GM19463 (cell line): ENCODE results near the gene RFT1.
A peak's percentile ranks its signal among the peaks of the same experiment; 100 is the strongest.

Experiments
- ATAC-seq: cut with Tn5 transposase; IDR thresholded peaks from one replicate; pipeline ENCODE4 v1.9.1; 2021; ENCODE audit warnings: mild to moderate bottlenecking, moderate library complexity; ENCODE audit not compliant: unreplicated experiment

RFT1 gene, protein sequence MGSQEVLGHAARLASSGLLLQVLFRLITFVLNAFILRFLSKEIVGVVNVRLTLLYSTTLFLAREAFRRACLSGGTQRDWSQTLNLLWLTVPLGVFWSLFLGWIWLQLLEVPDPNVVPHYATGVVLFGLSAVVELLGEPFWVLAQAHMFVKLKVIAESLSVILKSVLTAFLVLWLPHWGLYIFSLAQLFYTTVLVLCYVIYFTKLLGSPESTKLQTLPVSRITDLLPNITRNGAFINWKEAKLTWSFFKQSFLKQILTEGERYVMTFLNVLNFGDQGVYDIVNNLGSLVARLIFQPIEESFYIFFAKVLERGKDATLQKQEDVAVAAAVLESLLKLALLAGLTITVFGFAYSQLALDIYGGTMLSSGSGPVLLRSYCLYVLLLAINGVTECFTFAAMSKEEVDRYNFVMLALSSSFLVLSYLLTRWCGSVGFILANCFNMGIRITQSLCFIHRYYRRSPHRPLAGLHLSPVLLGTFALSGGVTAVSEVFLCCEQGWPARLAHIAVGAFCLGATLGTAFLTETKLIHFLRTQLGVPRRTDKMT

DNA sequence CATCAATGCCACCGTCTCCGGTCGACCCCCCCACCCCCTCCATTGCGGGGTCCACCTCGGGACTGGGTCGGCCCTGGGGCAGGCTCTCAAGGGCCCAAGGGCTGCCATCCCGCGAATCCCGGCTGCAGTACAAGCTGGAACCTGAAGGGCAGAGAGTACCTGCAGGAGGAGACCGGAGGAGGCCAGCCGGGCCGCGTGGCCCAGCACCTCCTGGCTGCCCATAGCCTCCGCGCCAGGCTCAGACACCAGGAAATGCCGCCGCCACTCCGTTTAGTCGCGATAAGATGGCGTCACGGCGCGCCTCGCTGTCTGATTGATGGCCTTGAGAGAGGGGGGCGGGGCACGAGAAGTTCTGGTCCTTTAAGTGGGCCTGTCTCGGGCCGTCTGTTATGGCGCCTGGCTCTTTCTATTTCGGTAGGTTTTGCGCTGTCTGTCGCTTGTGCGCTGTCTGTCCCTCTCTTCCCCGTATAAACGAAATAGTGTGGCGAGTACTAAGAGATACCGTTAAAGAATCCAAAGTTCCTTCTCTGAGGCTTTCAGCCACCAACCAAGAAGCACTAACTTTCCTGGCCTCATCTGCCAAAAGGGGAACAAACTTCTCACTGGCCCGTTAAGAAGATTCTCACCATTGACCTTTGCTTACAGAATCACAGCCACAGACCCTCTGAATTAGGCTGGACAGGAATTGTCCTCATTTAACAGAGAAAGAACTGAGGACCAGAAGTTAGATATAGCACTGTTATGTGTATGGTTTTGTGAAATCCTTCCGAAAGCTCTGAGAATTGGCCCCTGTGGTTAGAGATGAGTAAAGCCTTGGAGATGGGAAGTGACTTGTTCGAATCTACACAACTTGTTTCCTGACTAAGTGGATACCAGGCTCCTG lies at the start of gene RFT1:
Gene RFT1 (minus strand): TSS at position 257 of the 883 bp plus-strand sequence. CDS start 35 bp downstream, at position 222.
- peak; percentile 77 for ATAC-seq

DNA sequence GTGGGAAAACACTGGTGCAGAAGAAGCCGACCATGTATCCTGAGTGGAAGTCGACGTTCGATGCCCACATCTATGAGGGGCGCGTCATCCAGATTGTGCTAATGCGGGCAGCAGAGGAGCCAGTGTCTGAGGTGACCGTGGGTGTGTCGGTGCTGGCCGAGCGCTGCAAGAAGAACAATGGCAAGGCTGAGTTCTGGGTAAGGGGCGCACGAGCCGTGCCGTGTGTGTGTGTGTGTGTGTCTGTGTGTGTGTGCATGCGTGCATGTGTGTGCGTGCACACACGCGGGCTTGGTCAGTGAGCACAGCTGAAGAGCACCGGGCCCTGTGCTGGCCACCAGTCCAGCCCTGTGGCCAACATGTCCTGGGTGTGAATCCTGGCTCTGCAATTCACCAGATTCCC lies 49.3 kb upstream of the RFT1 start:
- no peak for ATAC-seq

DNA sequence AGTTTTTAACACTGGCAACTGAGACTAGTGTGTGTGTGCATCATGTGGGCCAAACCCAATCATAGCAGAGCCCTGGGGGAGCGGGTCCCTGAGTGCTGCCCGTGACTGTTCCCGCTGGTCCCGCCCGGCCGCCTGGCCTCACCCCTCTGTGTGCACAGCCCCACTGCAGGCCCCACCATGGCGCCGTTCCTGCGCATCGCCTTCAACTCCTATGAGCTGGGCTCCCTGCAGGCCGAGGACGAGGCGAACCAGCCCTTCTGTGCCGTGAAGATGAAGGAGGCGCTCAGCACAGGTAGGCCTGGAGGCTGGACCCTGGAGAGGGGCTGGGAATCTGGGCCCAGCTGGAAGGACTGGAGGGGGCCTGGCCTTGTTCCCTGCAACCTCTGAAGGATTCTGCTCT lies 48.0 kb upstream of the RFT1 start:
- no peak for ATAC-seq

DNA sequence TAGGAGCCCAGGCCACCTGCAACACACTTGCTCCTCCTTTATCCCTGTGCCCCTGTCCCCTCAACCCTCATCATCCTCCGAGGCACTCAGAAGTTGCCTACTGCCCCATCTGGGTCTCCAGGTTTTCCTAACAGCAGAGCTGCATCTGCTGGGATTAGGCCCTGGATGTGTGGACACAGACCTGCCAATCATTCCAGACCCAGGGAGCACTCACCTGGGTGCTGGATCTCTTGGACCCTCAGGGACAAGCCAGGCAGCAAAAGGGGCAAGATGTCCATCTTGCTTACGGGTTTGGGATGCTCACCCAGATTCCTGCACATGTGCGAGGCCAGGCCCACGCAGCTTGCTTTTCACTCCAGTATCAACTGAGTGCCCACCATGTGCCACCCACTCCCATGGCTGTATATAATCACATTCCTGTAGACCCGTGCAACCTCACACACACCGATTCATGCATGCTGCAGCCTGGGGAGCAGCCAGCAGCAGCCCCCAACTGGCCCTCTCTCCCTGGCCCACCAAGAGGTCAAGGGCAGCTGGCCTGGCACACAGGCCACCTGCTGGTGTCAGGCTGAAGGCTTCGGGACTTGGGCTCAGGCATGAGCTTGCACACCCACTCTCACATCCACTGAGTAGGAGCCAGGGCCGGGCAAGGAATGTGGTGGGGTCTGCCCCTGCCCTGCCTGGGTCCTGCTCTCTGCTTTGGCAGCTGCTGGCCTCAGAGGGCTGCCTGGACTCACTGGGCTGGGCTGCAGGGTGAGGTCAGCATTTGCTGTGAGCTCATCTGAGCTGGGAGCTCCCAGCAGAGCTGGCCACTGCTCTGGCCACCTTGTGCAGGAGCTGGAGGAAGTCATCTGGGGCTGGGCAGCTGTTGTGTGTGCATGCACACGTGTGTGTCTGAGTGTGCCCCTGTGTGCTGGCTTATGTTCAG lies 45.6 kb upstream of the RFT1 start:
- ATAC-seq, result no peak

DNA sequence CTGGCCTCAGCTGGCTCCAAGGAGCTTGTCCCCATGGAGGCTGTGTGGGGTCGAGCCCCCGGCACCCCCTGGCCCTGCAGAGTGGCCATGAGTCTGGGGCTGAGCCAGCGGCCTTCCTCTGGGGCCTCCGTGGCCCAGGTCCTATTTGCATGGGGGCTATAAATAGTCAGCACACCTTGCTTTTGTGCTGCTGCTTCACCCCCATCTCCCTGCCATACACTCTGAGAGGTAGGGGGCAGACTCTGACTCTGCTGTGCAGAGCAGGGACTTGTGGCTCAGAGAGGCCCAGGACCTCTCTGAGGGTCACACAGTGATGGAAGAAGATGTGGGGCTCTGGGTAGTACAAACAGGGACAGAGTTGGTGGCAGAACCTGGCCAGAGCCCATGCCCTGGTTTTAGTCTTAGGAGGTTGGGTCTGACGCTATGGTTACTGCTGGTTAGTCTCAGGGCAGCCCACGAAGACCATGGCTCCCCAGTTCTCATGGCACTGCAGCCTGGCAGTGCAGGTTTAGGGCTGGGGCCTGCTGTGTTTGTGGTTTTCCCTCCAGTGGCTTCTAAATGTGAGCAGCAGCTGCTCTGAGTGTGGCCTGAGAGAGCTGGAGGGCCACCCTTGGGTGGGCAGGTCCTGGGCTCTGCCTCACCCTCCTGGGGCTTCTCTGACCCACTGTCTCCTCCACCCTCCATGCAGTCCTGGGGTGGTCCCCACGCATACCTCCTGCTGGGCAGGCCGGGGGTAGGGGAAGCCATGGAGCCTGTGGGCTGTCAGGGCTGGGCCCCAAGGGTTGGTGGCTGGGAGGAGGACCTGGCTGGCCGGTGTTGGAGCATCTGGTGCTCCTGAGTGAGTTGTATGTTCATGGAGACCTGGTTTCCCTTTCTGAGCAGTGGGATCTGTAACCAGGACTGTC lies 44.4 kb upstream of the RFT1 start:
- ATAC-seq, result no peak

DNA sequence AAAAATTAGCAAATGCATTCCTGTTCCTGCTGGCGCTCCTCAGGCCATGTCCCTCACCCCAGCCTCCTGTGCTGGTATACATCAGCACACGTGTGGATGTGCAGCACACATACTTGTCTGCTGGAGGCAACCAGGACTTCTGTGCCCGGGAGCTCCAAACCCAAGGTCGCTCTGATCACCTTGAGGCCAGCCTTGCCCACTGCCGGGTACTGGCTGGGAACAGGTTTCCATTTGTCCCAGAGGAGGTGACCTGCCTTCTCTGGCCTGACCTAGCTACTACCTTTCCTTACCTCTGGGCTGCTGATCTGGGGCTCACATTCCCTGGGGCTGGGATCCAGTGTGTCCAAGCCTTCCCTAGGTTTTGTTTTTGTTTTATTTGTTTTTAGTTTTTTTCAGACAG lies 42.9 kb upstream of the RFT1 start:
- no peak for ATAC-seq

DNA sequence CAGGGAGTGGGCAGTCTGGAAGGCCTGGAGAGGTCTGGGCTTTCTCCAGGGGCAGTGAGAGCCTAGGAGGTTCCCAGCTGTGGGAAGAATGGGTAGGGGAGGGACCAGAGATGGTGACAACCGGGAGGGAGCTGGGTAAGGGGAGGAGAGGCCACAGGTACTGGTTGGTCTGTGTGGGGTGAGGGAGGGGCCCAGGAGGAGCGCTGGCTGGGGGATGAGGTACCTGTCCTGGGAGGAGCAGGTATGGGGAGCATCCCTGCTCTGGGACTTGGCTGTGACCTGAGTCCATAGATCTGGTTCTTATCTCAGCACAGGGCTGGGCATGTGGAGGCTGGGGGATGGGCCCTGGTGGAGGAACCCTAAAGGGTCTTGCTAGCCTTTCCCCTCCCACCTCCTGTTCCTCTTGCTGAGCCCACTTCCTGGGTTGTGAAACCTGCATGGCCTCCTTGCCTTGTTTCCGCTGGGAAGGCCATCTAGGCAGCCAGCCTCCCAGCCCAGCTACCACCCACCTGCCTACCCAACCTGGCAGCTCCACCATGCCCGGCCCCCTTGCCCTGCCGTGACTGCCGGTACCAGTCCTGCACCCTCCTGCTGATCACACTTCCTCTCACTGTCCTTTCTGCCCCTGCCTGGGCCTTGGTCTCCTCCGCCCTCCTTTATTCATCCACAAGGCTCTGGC lies 41.7 kb upstream of the RFT1 start:
- no peak for ATAC-seq

DNA sequence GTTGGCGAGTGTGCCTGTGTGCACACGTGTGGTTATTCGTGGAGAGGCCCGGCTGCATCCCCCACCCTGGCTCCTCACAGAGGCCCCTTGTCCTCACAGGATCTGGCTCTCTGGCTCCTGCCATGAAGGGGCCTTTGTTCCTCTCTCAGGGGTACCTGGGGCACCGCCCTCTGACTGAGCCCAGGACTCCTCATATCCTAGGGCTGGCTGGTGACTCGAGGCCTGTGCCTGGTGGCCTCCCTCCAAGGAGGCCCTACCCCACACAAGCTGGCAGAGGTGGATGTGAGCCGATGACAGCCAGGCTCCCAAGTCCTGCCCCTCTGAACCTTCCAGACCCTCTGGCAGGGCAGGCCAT lies 40.8 kb upstream of the RFT1 start:
- no peak for ATAC-seq

DNA sequence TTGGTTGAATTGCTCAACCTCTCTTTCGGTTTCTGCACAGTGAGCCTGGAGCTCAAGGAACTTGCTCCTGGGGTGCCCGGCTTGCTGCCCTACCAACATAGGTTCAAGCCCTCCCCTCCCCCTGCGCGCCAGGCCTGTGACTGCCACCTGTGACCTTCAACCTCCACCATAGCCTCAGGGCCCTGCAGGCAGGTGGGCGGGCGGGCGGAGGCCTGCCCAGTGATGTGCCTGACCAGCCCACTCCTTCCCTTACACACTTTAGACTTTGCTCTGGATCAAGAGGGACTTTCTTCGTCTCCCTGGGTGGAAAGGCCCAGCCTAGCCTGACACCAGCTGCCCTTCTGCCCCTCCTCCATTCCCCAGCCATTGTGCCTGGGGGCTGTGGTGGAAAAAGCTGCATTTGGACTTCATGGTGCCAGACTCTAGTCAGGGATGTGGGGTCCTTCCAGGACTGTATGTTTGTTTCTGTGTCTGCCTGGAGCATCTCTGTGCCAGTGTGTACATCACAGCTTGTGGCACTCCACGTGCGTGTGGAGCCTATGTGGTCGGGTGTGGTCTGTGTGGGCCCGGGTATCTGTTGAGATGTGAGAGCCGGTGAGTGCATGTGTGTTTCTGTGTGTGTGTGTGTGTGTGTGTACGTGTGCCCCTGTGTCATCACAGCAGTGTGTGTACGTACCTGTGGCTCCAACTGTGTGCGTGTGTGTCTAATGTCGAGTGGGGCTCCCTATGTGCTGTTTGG lies 40.3 kb upstream of the RFT1 start:
- ATAC-seq, result peak; percentile 55

DNA sequence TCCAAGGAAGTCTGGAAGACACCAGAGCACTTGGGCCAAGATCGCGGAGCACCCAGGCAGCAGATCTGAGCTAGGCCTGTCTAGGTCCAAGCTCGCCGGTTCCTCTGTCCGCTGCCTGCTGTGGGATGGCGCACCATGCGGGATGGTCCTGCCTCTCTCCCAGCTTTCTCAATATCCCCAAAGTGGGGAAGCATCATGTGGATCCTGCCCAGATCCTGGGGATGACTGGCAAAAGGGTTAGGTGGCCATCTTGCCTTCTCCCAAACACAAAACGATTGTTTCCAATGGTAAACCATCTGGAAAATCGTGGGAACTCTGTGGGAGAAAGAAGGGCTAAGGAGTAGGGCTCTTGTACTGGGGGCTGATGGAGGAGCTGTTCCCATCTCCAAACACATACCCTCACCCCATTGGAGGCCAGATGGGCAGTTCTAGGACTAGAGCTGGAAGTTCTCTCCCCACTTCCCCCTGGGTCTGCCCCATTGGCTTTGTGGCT lies 39.6 kb upstream of the RFT1 start:
- ATAC-seq, result no peak

DNA sequence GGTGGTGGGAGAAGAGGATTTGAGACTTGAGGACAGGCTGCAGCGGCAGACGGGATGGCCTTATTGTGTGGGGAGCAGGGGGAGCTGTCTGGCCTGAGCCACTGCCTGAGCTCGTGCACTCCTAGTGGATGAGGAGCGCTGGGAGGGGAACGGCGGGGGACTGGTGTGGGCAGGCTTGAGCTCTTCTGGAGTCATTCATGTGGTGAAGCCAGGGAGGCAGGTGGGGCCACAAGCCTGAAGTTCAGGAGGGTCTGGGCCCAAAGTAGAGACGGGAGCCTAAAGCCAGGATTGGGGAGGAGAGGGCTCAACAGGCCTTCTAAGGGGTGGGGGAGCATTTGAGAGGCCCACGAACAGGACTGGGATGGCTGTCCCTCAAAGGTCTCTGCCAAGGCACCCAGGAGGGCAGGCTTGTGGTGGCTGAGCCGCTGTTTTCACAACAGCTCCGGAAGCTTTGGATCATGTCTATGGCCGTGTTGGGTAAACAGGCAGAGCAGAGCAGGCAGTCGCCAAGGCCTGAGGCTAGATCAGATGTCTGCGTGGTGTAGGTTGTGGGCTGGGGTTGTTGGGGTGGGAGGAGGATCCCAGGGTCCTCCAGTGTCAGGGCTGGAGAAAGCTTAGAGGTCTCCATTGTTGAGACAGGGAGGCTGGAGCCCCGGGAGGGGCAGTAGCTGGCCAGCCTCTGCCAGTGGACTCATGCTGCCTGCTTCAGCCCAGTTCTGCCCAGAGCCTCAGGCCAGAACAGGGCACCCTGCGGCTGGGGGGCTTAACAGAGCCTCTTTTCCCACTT lies 39.0 kb upstream of the RFT1 start:
- no peak for ATAC-seq

DNA sequence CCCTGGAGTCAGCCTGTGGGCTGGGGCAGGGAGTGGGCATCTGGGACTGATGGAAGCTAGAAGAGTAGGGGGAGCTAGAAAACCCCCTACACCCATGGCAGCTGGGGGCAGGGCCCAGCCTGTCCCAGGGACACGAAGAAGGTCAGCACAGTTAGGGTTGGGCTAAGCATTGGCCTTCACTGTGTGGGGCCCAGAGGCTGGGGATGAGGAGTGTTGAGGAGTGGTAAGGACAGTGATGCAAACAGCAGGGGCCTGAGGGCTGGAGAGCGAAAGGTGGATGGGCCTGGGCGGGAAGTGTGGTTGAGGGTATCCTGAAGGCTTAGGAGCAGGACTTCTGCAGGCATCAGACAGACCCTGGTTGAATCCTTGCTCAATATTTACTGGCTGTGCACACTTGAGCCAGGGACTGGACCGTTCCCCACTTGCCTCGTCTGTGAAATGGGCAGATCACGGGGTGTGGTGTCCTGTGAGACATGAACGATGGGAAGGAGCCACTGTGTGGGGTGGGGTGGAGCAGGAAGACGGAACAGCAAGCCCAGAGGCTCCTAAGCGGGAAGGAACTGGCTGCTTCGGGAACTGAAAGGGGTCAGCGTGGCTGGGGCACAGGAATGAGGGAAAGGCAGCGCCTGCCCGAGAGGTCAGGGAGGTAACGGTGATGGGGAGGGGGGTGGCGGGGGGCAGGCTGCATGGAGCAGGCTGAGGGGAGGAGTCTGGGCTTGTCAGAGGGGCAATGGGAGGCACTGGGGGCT lies 38.1 kb upstream of the RFT1 start:
- ATAC-seq, result no peak

DNA sequence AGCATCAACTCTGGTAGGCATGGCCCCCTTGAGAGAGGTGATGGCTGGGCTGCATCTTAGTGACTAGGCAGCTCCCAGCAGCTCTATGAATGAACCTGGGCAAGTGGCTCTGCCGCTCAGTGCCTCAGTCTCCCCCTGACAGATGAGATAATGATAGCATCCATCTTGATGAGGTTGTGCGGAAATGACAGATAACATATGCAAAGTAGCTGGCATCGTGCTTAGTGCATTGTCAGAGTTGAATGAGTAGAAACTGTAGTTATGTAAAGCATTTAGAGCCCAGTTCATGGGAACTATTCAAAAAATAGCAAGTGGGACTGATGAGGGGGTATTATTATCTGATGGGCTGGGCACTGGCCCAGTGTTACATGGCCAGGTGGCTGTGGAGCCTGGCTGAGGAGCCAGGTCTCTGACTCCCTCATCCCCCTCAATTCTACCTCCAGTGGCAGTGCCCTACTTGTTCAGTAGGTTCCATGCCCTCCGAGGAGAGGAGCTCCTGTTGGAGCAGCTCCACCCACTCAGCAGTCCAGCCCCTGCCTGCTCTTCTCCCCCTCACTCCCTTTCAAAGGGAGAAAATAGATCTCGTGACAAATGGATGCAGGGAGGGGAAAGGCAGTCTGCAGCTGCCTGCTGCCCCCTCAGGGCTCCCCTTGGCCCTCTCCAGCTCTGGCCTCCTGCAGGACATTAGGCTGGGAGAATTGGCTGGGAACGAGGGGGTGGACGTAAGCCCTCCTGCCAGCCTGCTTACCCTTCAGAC lies 37.4 kb upstream of the RFT1 start:
- no peak for ATAC-seq

DNA sequence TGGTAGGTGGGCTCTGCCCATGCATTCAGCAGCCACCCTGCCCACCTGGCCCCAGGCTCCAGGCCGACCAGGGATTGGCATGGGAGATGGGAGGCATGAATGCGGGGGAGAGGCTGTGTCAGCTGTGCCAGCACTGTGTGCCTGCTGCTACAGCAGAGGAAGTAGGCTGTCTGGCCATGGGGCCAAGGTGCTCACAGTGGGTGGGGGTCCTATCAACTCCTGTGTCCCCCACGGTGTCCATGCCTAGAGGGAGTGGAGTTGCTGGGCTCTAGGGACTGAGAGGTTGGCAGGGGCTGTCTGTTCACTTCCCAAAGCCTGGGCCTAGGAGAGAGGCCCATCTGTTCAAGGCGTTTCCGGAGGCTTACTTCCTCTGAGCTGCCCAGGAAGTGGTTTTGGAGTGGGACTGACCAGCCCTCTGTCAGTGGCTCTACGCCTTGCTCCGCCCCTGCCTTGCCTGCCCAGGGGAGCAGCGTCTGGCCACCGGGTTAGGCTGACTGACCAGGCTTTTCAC lies 36.6 kb upstream of the RFT1 start:
- no peak for ATAC-seq

DNA sequence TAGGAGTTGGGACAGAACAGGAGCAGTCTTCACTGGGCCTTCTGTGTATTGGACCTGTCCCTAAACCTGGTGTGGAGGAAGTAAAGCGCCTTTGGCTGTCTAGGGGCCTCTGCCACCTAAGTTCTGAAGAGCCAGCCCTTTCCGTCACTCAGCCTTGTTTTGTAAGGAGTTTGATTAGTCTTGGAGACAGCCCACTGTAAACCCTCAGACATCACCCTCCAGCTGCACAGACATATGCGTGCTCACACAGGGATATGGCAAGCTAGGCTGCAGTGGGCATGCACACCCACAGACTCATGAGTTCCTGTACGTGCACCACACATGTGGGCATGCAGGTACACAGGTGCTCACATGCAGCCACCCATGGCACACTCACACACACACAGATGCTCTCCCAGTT lies 36.0 kb upstream of the RFT1 start:
- ATAC-seq, result no peak

DNA sequence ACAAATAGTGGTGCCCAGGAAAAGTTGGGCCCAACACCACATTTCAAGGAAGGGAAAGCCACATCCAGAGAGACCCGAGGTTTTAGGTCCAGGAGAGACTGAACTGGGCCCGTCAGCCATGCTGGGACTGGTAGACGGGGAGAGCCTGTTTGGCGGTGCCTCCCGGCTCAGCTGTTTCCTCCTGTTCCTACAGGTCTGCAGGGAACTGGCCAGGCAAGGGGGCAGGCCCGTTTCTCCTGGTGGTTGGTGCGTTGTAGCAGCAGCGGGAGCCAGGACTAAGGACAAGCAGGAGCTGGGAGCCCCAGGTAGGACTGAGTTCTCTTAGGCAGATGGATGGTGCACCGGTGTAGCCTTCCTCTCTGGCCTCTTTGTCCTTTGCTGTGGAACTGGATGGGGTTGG lies 34.7 kb upstream of the RFT1 start:
- ATAC-seq, result no peak
